Activated naive CD4-positive, alpha-beta T cell treated with anti-CD3 and anti-CD28 coated beads, Interleukin-2, amount 10 ng/mL, durations not matched to agents 7 days and 5 days (primary cell): ENCODE data around the gene CCNE1.

ENCODE experiments used
- CTCF ChIA-PET: fragments of 350-600 bp; sonication (Branson Sonifier 250); formaldehyde crosslinking; loops from one replicate; lab custom pipeline; 2021; ENCODE audit warnings: antibody characterized with exemption; lab: Charles Lee
- DNase-seq: peaks from one replicate; pipeline ENCODE4 v3.0.0-alpha.2; 2020
- H3K27ac Mint-ChIP-seq: one replicate; pipeline ENCODE4 v1.8.0; 2021; ENCODE audit warnings: mild to moderate bottlenecking, moderate library complexity, mixed read lengths
- H3K27me3 Mint-ChIP-seq: one replicate; pipeline ENCODE4 v1.8.0; 2021; ENCODE audit warnings: mild to moderate bottlenecking, mixed read lengths
- H3K36me3 Mint-ChIP-seq: one replicate; pipeline ENCODE4 v1.8.0; 2021; ENCODE audit warnings: mixed read lengths
- H3K4me1 Mint-ChIP-seq: one replicate; pipeline ENCODE4 v1.8.0; 2021; ENCODE audit warnings: mixed read lengths
- H3K4me3 Mint-ChIP-seq: one replicate; pipeline ENCODE4 v1.8.0; 2021; ENCODE audit warnings: mild to moderate bottlenecking, moderate library complexity, mixed read lengths
- H3K9me3 Mint-ChIP-seq: one replicate; pipeline ENCODE4 v1.8.0; 2021; ENCODE audit warnings: mixed read lengths

The CCNE1 gene

DNA sequence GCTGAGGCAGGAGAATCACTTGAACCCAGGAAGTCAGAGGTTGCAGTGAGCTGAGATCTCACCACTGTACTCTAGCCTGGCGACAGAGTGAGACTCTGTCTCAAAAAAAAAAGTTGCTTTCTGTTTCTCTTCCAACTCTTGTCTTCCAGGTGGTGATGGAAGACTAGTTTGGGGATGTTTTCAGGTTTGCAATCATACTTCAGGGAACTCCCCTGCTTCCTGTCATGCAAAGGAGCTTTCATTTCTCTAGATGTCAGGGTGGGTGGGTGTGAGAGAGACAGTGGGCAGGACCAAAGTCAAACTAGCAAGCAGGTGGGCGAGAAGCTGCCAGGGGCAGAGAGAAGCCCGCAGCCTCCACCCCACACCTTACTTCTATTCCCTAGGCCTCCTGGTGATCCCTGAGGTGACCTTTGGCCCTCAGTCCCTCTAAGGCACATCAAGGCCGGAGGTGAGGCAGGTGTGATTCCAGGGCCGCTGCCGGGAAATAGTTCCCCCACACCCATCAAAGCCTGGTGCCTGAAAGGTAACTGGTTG is 25.7 kb downstream of the CCNE1 start:
- peak overlapping the region; percentile 62 for H3K4me3 Mint-ChIP-seq
- H3K4me1 Mint-ChIP-seq: peaks cover 68% of the 10 kb centered on the region

DNA sequence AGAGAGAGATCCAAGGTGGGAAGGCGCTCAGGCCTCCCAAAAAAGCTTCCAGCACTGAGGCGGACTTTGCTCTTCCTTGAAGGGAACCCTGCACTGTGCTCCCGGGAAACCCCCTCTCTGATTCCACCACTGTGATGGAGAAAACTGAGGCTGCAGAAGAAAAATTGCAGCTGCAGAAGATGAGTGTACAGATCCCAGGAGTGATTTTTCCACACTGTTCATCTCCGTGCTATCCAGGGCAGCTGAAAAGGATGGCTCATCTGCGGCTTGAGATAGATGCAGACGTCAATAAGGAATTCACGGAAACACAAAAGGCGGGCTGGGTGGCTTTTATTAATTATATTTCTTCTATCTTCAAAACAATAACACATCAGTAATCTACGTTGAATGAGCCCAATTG is 26.2 kb downstream of the CCNE1 start:
- H3K4me1 Mint-ChIP-seq: peaks cover 65% of the 10 kb centered on the region
- peaks cover 36% of the 10 kb centered on the region for H3K27me3 Mint-ChIP-seq
- no peaks in the 10 kb centered on the region for H3K9me3 Mint-ChIP-seq
- H3K36me3 Mint-ChIP-seq: peaks cover 2% of the 10 kb centered on the region
- no peak overlapping the region for H3K4me3 Mint-ChIP-seq
- H3K27ac Mint-ChIP-seq: peak overlapping the region; percentile 94
- CTCF ChIA-PET: interaction anchor here (0.6 to 1.5 kb wide), 4 partner anchors 20 to 629 kb away, joined by 3 to 4 read pairs (median 4); no protein-coding TSS in a partner anchor
- DNase-seq: no peak

More for the DNA sequence above, 25.7 kb downstream of the CCNE1 start:
- DNase-seq: peak; percentile 69
- CTCF ChIA-PET: interaction anchor here (0.6 to 1.5 kb wide), 4 partner anchors 21 to 628 kb away, joined by 3 to 4 read pairs (median 4); no protein-coding TSS in a partner anchor
- Mint-ChIP-seq H3K36me3 (peaks cover 2% of the 10 kb centered on the region), H3K27ac (peak overlapping the region; percentile 94), H3K27me3 (peaks cover 32% of the 10 kb centered on the region), H3K9me3 (no peaks in the 10 kb centered on the region)

DNA sequence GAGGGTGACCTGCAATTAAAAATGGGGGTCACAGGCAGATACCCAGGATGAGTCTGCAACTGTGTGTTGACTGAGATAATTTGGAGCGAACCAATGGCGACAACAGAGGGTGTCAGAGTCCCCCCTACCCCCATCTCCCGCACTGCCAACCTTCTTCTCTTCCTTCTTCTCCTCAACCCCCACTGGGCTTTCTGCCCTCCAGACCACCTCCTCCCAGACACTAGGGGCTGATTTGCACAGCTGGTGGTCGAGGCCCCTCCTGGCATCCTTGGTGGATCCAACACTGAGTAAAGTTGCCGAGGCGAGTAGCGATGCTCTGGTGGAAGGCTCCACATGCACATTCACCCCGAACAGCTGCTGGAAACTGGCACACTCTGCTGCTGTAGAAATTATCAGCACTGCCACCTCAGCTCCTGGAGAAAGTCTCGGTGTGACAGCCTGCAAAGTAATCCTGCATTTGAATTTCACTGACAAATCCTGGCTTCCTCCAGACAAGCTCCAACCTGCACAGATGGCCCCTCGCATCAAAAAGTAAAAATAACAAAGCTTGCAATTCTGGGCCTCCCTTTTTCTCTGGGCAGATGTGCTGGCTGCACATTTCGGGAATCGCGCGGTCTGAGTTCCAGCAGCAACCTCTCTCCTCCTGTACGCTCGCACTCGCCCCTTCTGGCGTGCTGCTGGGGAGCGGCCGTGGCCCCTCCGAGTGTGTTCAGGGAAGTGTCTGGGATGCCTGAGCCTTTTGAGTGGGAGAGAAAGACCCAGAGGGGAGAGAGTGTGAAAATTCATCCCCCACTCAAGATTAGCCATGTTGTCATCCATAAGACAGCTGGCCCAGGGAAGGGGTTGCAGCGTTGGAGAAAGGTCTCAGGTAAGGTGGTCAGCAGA is 28.5 kb downstream of the CCNE1 start:
- Mint-ChIP-seq H3K27me3 (peaks cover 40% of the 10 kb centered on the region), H3K4me1 (peaks cover 55% of the 10 kb centered on the region), H3K9me3 (no peaks in the 10 kb centered on the region), H3K36me3 (peaks cover 2% of the 10 kb centered on the region), H3K4me3 (no peak overlapping the region), H3K27ac (peak overlapping the region; percentile 37)
- CTCF ChIA-PET: no interaction called here
- DNase-seq: no peak

DNA sequence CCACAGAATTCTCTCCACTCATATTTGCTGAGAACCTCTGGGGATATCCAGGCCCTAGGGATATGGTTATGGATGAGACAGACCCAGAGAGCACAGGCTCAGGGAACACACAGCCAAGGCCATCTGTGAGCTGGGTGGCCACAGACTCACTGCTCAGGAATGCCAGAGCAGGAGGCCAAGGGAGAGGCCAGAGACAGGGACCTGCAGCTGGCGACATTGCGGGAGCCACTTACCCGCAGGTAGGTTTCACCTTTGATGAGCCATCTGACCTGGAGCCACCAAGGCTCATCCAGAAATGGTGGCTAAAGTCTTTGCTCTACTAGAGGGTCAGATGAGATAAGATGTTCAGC is 29.4 kb downstream of the CCNE1 start:
- Mint-ChIP-seq H3K27me3 (peaks cover 44% of the 10 kb centered on the region), H3K4me1 (peaks cover 57% of the 10 kb centered on the region), H3K9me3 (no peaks in the 10 kb centered on the region), H3K36me3 (peaks cover 2% of the 10 kb centered on the region), H3K4me3 (no peak overlapping the region), H3K27ac (no peak overlapping the region)
- no peak for DNase-seq
- CTCF ChIA-PET: no interaction called here

DNA sequence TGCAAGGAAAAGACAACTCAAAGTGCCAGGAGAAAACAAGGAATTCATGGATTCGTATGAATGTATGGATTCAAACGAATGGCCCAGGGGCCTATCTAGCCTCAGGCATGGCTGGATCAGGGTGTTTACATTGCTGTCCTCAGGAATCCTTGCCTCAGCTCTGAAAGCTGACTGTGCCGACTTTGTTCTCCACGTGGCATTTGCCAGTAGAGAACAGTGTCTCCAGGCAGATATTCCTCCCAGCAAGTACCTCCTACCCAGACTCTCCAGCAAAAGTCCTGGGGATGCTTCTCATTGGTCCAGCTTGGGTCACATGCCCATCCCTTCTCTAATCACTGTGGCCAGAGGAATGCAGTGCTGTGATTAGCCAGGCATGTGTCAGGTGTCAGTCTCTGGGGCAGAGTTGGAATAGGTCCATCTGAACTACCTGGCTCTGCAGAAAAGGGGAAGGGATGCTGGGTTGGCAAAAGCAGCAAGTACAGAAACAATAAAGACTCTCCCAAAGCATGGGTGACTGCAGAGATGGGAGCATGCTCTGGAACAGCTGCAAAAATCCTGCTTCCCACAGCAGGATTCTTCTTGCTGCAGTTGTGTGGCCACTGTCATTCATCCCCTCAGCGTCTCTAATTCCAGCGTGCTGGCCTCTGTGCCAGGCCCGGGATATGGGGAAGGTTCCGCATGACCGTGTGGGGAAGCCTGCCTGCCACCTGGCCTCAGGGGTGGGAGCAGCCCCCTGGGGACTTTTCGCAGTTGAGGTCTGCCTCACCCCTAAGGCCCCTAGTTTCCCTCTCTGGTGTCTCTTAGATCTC is 30.0 kb downstream of the CCNE1 start:
- Mint-ChIP-seq H3K27ac (no peak overlapping the region), H3K36me3 (peaks cover 2% of the 10 kb centered on the region), H3K4me1 (peaks cover 51% of the 10 kb centered on the region), H3K27me3 (peaks cover 44% of the 10 kb centered on the region), H3K4me3 (no peak overlapping the region), H3K9me3 (no peaks in the 10 kb centered on the region)
- CTCF ChIA-PET: interaction anchor here (1.4 kb wide), 1 partner anchor 28 kb away, joined by 3 read pairs; no protein-coding TSS in a partner anchor
- no peak for DNase-seq

DNA sequence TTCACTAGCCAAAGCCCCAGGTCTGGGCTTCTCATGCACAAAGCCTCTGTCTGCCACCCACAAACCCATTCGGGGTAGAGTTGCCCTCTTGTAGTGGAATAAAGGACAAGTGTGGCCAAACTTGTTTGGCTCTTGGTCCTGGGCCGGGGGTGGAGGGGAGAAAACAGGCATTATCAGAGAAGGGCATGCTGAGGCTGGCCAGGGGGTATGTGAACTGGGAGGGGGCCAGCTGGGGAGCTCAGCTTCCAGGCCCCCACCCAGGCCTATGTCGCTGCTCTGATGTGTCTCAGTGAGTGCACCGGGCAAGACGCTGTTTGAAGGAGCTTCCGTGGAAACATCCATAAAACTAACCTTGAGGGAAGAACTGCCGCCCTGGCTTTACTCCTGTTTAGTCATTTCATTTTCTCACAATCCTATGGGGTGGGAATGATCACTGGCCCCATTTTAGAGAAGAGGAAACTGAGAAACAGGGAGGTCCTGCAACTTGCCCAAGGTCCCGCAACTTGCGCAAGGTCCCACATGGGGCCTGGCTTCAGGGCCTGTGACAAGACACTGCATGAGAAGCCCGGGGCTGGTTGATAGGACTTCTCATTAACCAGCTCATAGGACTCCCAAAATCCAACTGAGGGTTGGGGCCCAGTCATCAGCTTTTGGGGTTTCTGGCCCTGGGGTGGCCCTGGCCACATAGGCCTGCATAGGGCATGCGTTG is 30.8 kb downstream of the CCNE1 start:
- CTCF ChIA-PET: interaction anchor here (1.4 kb wide), 1 partner anchor 29 kb away, joined by 3 read pairs; no protein-coding TSS in a partner anchor
- Mint-ChIP-seq H3K27ac (no peak overlapping the region), H3K27me3 (peaks cover 42% of the 10 kb centered on the region), H3K4me3 (no peak overlapping the region), H3K4me1 (peaks cover 43% of the 10 kb centered on the region), H3K9me3 (no peaks in the 10 kb centered on the region), H3K36me3 (no peaks in the 10 kb centered on the region)
- no peak for DNase-seq

DNA sequence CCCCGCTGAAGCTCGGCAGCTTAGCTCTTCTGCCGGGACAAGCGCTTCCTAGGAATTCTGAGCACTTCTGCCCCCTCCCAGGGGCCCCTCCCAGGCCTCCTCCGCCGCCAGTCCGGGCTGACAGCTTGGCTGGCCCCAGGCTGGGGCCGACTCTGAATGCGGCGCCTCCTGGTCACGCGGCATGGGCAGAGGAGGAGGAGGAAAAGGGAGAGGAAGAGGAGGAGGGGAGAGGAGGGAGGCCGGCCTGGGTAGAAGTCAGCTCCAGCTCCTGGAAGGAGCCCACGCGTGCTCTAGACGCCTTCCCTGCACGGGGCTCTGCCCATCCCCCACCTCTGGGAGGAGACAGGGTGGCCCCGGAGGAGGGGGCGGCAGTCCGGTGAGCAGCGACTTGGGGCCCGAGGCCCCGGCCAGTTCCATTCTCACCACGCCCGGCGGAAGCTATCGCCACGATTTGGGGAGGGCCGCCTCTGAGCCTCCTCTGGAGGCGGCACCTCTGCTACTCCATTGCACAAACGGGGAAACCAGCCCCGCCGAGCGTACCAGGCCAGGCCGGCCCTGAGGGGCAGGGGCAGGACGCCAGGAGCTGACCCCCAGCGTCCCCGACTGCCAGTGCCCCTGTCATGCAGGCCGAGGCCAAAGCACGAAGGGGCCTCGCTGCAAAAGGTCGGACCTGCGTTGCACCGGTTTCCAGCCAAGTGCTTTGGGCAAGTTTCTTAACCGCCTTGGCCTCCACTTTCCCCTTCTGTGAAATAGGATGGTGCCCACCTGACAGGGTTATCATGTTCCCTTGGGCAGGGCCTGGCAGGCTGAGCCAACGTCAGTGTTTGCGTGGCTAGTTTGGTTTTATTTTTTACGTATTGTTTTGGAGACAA is 31.6 kb downstream of the CCNE1 start:
- no peaks in the 10 kb centered on the region for H3K9me3 Mint-ChIP-seq
- H3K4me3 Mint-ChIP-seq: peak overlapping the region; percentile 78
- H3K4me1 Mint-ChIP-seq: peaks cover 35% of the 10 kb centered on the region
- CTCF ChIA-PET: interaction anchor here (1.4 kb wide), 1 partner anchor 30 kb away, joined by 3 read pairs; no protein-coding TSS in a partner anchor
- DNase-seq: peak; percentile 53
- peak overlapping the region; percentile 75 for H3K27ac Mint-ChIP-seq
- peaks cover 39% of the 10 kb centered on the region for H3K27me3 Mint-ChIP-seq
- H3K36me3 Mint-ChIP-seq: no peaks in the 10 kb centered on the region

DNA sequence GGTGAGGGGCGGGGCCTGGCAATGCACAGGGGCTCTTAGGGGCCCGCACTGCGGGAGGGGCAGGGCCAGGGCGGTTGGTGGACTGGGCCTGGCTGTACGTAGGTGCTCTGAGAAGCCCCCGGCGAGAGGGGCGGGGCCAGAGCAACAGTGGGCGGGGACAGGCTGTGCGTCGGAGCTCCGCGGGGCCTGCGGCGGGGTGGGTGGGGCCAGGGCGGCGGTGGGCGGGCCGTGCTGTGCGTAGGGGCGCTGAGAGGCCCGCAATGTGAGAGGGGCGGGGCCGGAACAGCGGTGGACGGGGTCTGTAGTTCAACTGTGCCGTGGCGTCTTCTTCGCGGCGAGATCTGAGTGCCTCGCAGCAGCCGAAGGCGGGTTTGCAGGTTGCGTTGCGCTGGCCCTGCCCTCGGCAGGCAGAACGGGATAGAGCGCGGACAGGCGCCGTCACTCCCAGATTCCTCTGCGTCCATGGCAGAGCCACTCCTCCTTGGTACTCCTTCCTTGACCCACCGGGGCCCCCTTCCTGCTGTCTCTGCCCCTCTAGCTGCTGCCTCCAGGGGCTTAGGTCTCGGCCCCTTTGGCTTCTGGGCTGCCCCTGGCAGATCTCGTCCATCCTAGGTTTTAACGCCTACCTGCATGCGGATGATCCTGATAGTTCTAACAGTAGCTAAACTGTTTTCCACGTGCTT is 33.2 kb downstream of the CCNE1 start:
- peak overlapping the region; percentile 84 for H3K4me3 Mint-ChIP-seq
- no peaks in the 10 kb centered on the region for H3K9me3 Mint-ChIP-seq
- CTCF ChIA-PET: interaction anchor here (0.7 to 1.5 kb wide), 4 partner anchors 13 to 85 kb away, joined by 3 to 8 read pairs (median 4); no protein-coding TSS in a partner anchor
- DNase-seq: peak; percentile 97
- peaks cover 41% of the 10 kb centered on the region for H3K27me3 Mint-ChIP-seq
- H3K36me3 Mint-ChIP-seq: no peaks in the 10 kb centered on the region
- H3K4me1 Mint-ChIP-seq: peaks cover 27% of the 10 kb centered on the region
- H3K27ac Mint-ChIP-seq: peak overlapping the region; percentile 95

DNA sequence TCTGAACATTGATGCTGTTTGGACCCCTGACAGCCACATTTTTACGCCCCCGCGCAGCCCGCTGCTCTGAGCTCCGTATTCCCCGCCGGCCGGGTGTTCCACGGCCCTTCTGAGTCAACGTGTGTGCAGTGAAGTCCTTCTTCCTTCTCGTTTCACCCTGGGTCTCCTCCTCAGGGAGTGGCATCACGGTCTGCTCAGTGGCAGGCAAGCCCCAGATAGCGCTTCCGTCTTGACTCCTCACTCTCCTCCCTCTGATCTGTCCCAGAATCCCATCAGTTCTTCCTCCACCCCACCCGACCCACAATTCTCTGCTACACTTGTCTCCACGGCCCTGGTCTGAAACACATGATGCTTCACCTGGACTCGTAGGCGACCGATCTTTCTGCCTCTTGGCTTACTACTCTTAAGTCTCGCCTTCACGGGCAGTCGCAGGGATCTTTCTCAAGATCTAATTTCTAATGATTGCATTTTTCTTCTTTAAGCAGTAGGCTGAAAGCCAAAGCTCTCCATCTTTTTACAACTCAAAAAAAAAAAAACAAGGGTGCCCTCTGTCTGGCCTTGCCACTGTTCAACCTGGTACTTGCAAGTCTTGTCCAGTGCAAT is 33.9 kb downstream of the CCNE1 start:
- CTCF ChIA-PET: interaction anchor here (0.7 to 1.5 kb wide), 4 partner anchors 13 to 86 kb away, joined by 3 to 8 read pairs (median 4); no protein-coding TSS in a partner anchor
- H3K4me3 Mint-ChIP-seq: peak overlapping the region; percentile 84
- peaks cover 27% of the 10 kb centered on the region for H3K4me1 Mint-ChIP-seq
- peak overlapping the region; percentile 95 for H3K27ac Mint-ChIP-seq
- H3K36me3 Mint-ChIP-seq: no peaks in the 10 kb centered on the region
- H3K9me3 Mint-ChIP-seq: no peaks in the 10 kb centered on the region
- DNase-seq: peak; percentile 39
- peaks cover 34% of the 10 kb centered on the region for H3K27me3 Mint-ChIP-seq

DNA sequence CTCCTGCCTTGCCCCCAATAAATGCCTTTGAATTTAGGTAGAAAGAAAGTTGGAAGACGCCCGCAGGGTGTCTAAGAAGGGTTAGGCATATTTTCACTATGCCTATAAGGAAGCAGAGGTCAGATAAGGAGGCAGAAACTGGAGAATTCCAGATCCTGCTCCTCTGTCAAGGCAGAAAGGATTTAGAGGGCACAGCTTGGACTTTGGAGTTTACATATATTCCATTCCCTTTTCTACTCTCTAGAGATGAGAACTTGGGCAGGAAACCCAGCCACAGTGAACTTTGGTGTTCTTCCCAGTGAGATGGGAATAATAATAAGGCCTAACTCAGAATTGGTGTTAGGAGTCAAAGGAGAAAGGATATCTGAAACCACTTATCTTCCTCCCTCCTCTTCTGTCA is 37.4 kb downstream of the CCNE1 start:
- CTCF ChIA-PET: interaction anchor here (2.3 kb wide), 1 partner anchor 9 kb away, joined by 11 read pairs; no protein-coding TSS in a partner anchor
- peaks cover 16% of the 10 kb centered on the region for H3K27me3 Mint-ChIP-seq
- H3K36me3 Mint-ChIP-seq: no peaks in the 10 kb centered on the region
- H3K4me1 Mint-ChIP-seq: peaks cover 20% of the 10 kb centered on the region
- no peak for DNase-seq
- no peak overlapping the region for H3K4me3 Mint-ChIP-seq
- no peak overlapping the region for H3K27ac Mint-ChIP-seq
- no peaks in the 10 kb centered on the region for H3K9me3 Mint-ChIP-seq

DNA sequence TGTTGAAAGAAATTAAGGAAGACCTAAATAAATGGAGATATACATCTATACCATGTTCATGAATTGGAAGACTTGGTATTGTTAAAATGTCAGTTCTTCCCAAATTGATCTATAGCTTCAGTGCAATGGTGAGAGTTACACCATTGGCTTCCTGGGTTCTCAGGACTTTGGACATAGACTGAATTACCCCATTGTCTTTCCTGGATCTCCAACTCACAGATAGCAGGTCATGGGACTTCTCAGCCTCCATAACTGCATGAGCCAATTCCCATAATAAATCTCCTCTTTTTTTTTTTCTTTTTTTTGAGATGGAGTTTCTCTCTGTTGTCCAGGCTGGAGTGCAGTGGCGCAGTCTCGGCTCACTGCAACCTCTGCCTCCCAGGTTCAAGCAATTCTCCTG is 38.7 kb downstream of the CCNE1 start:
- no peaks in the 10 kb centered on the region for H3K9me3 Mint-ChIP-seq

More for the DNA sequence above, 38.7 kb downstream of the CCNE1 start:
- Mint-ChIP-seq H3K27me3 (peaks cover 11% of the 10 kb centered on the region), H3K4me3 (no peak overlapping the region), H3K36me3 (no peaks in the 10 kb centered on the region), H3K4me1 (peaks cover 15% of the 10 kb centered on the region), H3K27ac (no peak overlapping the region)
- no peak for DNase-seq
- CTCF ChIA-PET: interaction anchor here (0.9 to 4.4 kb wide), 6 partner anchors 7 to 179 kb away, joined by 3 to 14 read pairs (median 6); no protein-coding TSS in a partner anchor
